Astrocyte (in vitro differentiated cells and primary cell): ENCODE measurements around the gene PLEKHA8. TPM values are rescaled to one million over a fixed set of nuclear protein-coding genes. Genes with fewer than 3 reads are reported as not detected.

Experiments used
- DNase-seq: peaks from one replicate; pipeline ENCODE4 v3.0.0-alpha.2; 2010; ENCODE audit warnings: low read depth
- FAIRE-seq: peaks from 2 replicates; lab custom pipeline; 2011; peaks lifted over from hg19 to GRCh38; lab: Jason Lieb, UNC
- H2AFZ ChIP-seq: 2 replicates; pipeline ENCODE4 v1.6.0; 2012; ENCODE audit warnings: low read depth, low read length, inconsistent platforms
- H3K27ac ChIP-seq: 2 replicates; pipeline ENCODE4 v1.5.1; 2011; ENCODE audit warnings: low read depth, low read length, inconsistent platforms
- H3K27me3 ChIP-seq: 2 replicates; pipeline ENCODE4 v1.6.0; 2011; ENCODE audit warnings: low read length, inconsistent platforms; ENCODE audit not compliant: insufficient read depth
- H3K36me3 ChIP-seq: 2 replicates; pipeline ENCODE4 v1.5.1; 2011; ENCODE audit warnings: low read length, inconsistent platforms; ENCODE audit not compliant: insufficient read depth
- H3K4me1 ChIP-seq: 2 replicates; pipeline ENCODE4 v1.5.1; 2011; ENCODE audit warnings: low read length, inconsistent platforms; ENCODE audit not compliant: insufficient read depth
- H3K4me2 ChIP-seq: 2 replicates; pipeline ENCODE4 v1.6.0; 2012; ENCODE audit warnings: low read length, inconsistent platforms
- H3K4me3 ChIP-seq: 2 replicates; pipeline ENCODE4 v1.5.1; 2011; ENCODE audit warnings: low read depth, mild to moderate bottlenecking, low read length, inconsistent platforms; ENCODE audit not compliant: insufficient read depth
- H3K79me2 ChIP-seq: 2 replicates; pipeline ENCODE4 v1.6.0; 2012; ENCODE audit warnings: mild to moderate bottlenecking, low read length, inconsistent platforms; ENCODE audit not compliant: insufficient read depth
- H3K9ac ChIP-seq: 2 replicates; pipeline ENCODE4 v1.6.0; 2012; ENCODE audit warnings: mild to moderate bottlenecking, low read length, inconsistent platforms
- H3K9me3 ChIP-seq: 2 replicates; pipeline ENCODE4 v1.5.1; 2012; ENCODE audit warnings: low read depth, mild to moderate bottlenecking, low read length, inconsistent platforms; ENCODE audit not compliant: insufficient read depth
- H4K20me1 ChIP-seq: 2 replicates; pipeline ENCODE4 v1.6.0; 2012; ENCODE audit warnings: low read length, inconsistent platforms; ENCODE audit not compliant: insufficient read depth
- H3K27ac Mint-ChIP-seq: one replicate; pipeline ENCODE4 v1.8.0; 2021; ENCODE audit warnings: mild to moderate bottlenecking, mixed read lengths; ENCODE audit not compliant: unreplicated experiment
- H3K27me3 Mint-ChIP-seq: one replicate; pipeline ENCODE4 v1.8.0; 2021; ENCODE audit warnings: low read depth, mixed read lengths; ENCODE audit not compliant: unreplicated experiment
- H3K36me3 Mint-ChIP-seq: one replicate; pipeline ENCODE4 v1.8.0; 2021; ENCODE audit warnings: low read depth, mixed read lengths; ENCODE audit not compliant: unreplicated experiment
- H3K4me1 Mint-ChIP-seq: one replicate; pipeline ENCODE4 v1.8.0; 2021; ENCODE audit warnings: low read depth, mixed read lengths; ENCODE audit not compliant: unreplicated experiment
- H3K4me3 Mint-ChIP-seq: one replicate; pipeline ENCODE4 v1.8.0; 2021; ENCODE audit warnings: mild to moderate bottlenecking, moderate library complexity, mixed read lengths; ENCODE audit not compliant: unreplicated experiment
- H3K9me3 Mint-ChIP-seq: one replicate; pipeline ENCODE4 v1.8.0; 2021; ENCODE audit warnings: mild to moderate bottlenecking, mixed read lengths; ENCODE audit not compliant: unreplicated experiment
- CTCF ChIP-seq: IDR thresholded peaks from 2 replicates; pipeline ENCODE4 v1.5.1; 2011; ENCODE audit warnings: low read depth, mild to moderate bottlenecking, inconsistent platforms, low read length, moderate library complexity; ENCODE audit not compliant: insufficient read depth
- EZH2 ChIP-seq: IDR thresholded peaks from 2 replicates; pipeline ENCODE4 v1.6.1; 2012; ENCODE audit warnings: mild to moderate bottlenecking, low read length, inconsistent platforms; ENCODE audit not compliant: insufficient read depth
- total RNA-seq: library from RNA; stranded (reverse); gene quantifications from 2 replicates; pipeline ENCODE4 v1.2.1, GENCODE V29; 2021

The PLEKHA8 gene
- total RNA-seq, 1 donor from 2014 or later: 34.7 TPM

DNA sequence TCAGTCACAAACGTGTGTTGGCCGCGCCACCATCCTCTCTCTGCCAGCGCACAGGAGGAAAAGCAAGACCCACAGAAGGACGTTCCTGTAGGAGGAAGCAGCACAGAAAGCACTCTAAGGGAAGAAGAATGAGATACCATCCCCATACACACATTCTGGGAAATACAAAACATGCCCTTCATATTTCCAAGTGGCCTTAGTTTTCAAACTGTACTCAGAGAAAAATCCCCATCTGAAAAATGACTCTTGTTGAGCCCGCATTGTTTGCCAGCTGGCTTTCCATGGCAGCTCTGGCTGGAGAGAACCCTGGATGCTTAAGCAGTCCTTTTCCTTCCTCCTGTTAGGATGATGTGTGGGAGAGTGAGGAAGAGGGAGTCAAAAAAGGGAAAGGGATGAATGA is 139.7 kb downstream of the PLEKHA8 start:
- Mint-ChIP-seq H3K27me3 (peaks cover 6% of the 10 kb centered on the region), H3K9me3 (no peaks in the 10 kb centered on the region), H3K4me1 (peaks cover 43% of the 10 kb centered on the region), H3K4me3 (peak overlapping the region; percentile 50), H3K27ac (peak overlapping the region; percentile 23), H3K36me3 (peaks cover 11% of the 10 kb centered on the region)
- Histone ChIP-seq H3K27me3 (peaks cover 5% of the 10 kb centered on the region), H3K4me1 (peaks cover 27% of the 10 kb centered on the region), H3K36me3 (no peaks in the 10 kb centered on the region), H3K4me2 (no peak overlapping the region), H3K9me3 (no peaks in the 10 kb centered on the region), H2AFZ (no peak overlapping the region), H3K4me3 (no peak overlapping the region), H3K9ac (no peak overlapping the region), H3K79me2 (no peaks in the 10 kb centered on the region), H3K27ac (no peak overlapping the region), H4K20me1 (no peaks in the 10 kb centered on the region)
- TF ChIP-seq CTCF (no peak), EZH2 (no peak)
- DNase-seq (no peak), FAIRE-seq (no peak)

GRCh38 chr7:30168835-30169573 is 140.8 kb downstream of the PLEKHA8 start:
- H3K27me3 Mint-ChIP-seq: peaks cover 6% of the 10 kb centered on the region
- peak overlapping the region; percentile 42 for H3K9ac ChIP-seq
- DNase-seq: peak; percentile 91
- H3K4me1 Mint-ChIP-seq: peaks cover 39% of the 10 kb centered on the region
- peak overlapping the region; percentile 19 for H2AFZ ChIP-seq
- peaks cover 24% of the 10 kb centered on the region for H3K4me1 ChIP-seq
- peak overlapping the region; percentile 70 for H3K4me2 ChIP-seq
- no peak overlapping the region for H3K4me3 ChIP-seq
- peak overlapping the region; percentile 42 for H3K27ac Mint-ChIP-seq
- peak overlapping the region; percentile 16 for H3K4me3 Mint-ChIP-seq
- no peaks in the 10 kb centered on the region for H3K36me3 ChIP-seq
- no peaks in the 10 kb centered on the region for H3K9me3 ChIP-seq
- H3K79me2 ChIP-seq: no peaks in the 10 kb centered on the region
- H3K27ac ChIP-seq: peak overlapping the region; percentile 17
- peaks cover 5% of the 10 kb centered on the region for H3K27me3 ChIP-seq
- peaks cover 13% of the 10 kb centered on the region for H3K36me3 Mint-ChIP-seq
- peak; percentile 80 for FAIRE-seq
- H4K20me1 ChIP-seq: no peaks in the 10 kb centered on the region
- no peaks in the 10 kb centered on the region for H3K9me3 Mint-ChIP-seq
- TF ChIP-seq EZH2 (no peak), CTCF (no peak)

- no peaks in the 10 kb centered on the region for H4K20me1 ChIP-seq
- H3K27me3 Mint-ChIP-seq: peaks cover 6% of the 10 kb centered on the region
- H3K9ac ChIP-seq: peak overlapping the region; percentile 26
- no peaks in the 10 kb centered on the region for H3K9me3 ChIP-seq
- DNase-seq (peak; percentile 44), FAIRE-seq (no peak)
- peak overlapping the region; percentile 70 for H3K4me2 ChIP-seq
- peaks cover 5% of the 10 kb centered on the region for H3K27me3 ChIP-seq
- no peaks in the 10 kb centered on the region for H3K9me3 Mint-ChIP-seq
- no peak for TF ChIP-seq CTCF
- no peak overlapping the region for H2AFZ ChIP-seq
- H3K36me3 ChIP-seq: no peaks in the 10 kb centered on the region
- H3K4me3 Mint-ChIP-seq: no peak overlapping the region
- peak overlapping the region; percentile 34 for H3K27ac Mint-ChIP-seq
- no peak overlapping the region for H3K4me3 ChIP-seq
- peaks cover 20% of the 10 kb centered on the region for H3K4me1 ChIP-seq
- H3K79me2 ChIP-seq: no peaks in the 10 kb centered on the region
- peaks cover 43% of the 10 kb centered on the region for H3K4me1 Mint-ChIP-seq
- peak overlapping the region; percentile 17 for H3K27ac ChIP-seq
- H3K36me3 Mint-ChIP-seq: peaks cover 13% of the 10 kb centered on the region
Measured at GRCh38 chr7:30169579-30169978, 141.4 kb downstream of the PLEKHA8 start.
